Measurements from ENCODE around the gene ZNF639. TPM values are rescaled to one million over a fixed set of nuclear protein-coding genes. Genes with fewer than 3 reads are reported as not detected.

ZNF639 gene
- total RNA-seq, 2 donors from 2014 or later, result 41.1 to 42.0 TPM

GRCh38 chr3:179288845-179289244 lies 34.0 kb upstream of the ZNF639 start:
- Histone ChIP-seq H3K27ac (ENCODE audit: low read depth, low read length) (no peak overlapping the region), H3K4me3 (ENCODE audit: low read length) (no peak overlapping the region), H3K36me3 (ENCODE audit: control insufficient read depth, insufficient read depth, low read length) (no peaks in the 10 kb centered on the region), H3K4me1 (ENCODE audit: control insufficient read depth, insufficient read depth, low read length) (no peaks in the 10 kb centered on the region), H3K27me3 (ENCODE audit: control insufficient read depth, insufficient read depth, low read length, poor library complexity, severe bottlenecking) (no peaks in the 10 kb centered on the region), H3K9me3 (ENCODE audit: control insufficient read depth, low read length) (no peaks in the 10 kb centered on the region), H3K9ac (ENCODE audit: extremely low read depth, low read length, poor library complexity, severe bottlenecking) (no peak overlapping the region)
- 86 to 95% methylated on average over 4 of the region's 4 CpGs for WGBS, 2 experiments (ENCODE audit: insufficient coverage in 1 of 2, insufficient read length in 1 of 2)
- TF ChIP-seq, protein P1, sequence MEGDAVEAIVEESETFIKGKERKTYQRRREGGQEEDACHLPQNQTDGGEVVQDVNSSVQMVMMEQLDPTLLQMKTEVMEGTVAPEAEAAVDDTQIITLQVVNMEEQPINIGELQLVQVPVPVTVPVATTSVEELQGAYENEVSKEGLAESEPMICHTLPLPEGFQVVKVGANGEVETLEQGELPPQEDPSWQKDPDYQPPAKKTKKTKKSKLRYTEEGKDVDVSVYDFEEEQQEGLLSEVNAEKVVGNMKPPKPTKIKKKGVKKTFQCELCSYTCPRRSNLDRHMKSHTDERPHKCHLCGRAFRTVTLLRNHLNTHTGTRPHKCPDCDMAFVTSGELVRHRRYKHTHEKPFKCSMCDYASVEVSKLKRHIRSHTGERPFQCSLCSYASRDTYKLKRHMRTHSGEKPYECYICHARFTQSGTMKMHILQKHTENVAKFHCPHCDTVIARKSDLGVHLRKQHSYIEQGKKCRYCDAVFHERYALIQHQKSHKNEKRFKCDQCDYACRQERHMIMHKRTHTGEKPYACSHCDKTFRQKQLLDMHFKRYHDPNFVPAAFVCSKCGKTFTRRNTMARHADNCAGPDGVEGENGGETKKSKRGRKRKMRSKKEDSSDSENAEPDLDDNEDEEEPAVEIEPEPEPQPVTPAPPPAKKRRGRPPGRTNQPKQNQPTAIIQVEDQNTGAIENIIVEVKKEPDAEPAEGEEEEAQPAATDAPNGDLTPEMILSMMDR (conservative IDR thresholded peaks at IDR 0.05), result no peak
- DNase-seq, result no peak
- Mint-ChIP-seq H3K4me3 (no peak overlapping the region), H3K27me3 (ENCODE audit: insufficient read depth) (no peaks in the 10 kb centered on the region), H3K36me3 (ENCODE audit: low read depth) (peaks cover 4% of the 10 kb centered on the region), H3K27ac (no peak overlapping the region), H3K4me1 (peaks cover 9% of the 10 kb centered on the region), H3K9me3 (peaks cover 13% of the 10 kb centered on the region)

- no peaks in the 10 kb centered on the region for H3K9me3 ChIP-seq (ENCODE audit: control insufficient read depth, low read length)
- no peaks in the 10 kb centered on the region for H3K27me3 Mint-ChIP-seq (ENCODE audit: insufficient read depth)
- H3K4me1 Mint-ChIP-seq, result peaks cover 9% of the 10 kb centered on the region
- H3K9me3 Mint-ChIP-seq, result peaks cover 13% of the 10 kb centered on the region
- H3K27me3 ChIP-seq (ENCODE audit: control insufficient read depth, insufficient read depth, low read length, poor library complexity, severe bottlenecking), result no peaks in the 10 kb centered on the region
- H3K4me1 ChIP-seq (ENCODE audit: control insufficient read depth, insufficient read depth, low read length), result no peaks in the 10 kb centered on the region
- no peak for DNase-seq
- no peak overlapping the region for H3K27ac ChIP-seq (ENCODE audit: low read depth, low read length)
- TF ChIP-seq, protein P1 (conservative IDR thresholded peaks at IDR 0.05), result no peak
- peaks cover 4% of the 10 kb centered on the region for H3K36me3 Mint-ChIP-seq (ENCODE audit: low read depth)
- no peak overlapping the region for H3K27ac Mint-ChIP-seq
- no peak overlapping the region for H3K4me3 ChIP-seq (ENCODE audit: low read length)
- no peak overlapping the region for H3K4me3 Mint-ChIP-seq
- 63 to 77% methylated on average over 2 to 3 of the region's 3 CpGs for WGBS, 2 experiments (ENCODE audit: insufficient coverage in 1 of 2, insufficient read length in 1 of 2)
- no peak overlapping the region for H3K9ac ChIP-seq (ENCODE audit: extremely low read depth, low read length, poor library complexity, severe bottlenecking)
- H3K36me3 ChIP-seq (ENCODE audit: control insufficient read depth, insufficient read depth, low read length), result no peaks in the 10 kb centered on the region
Observed at GRCh38 chr3:179289295-179289694, 33.5 kb upstream of the ZNF639 start.

DNA sequence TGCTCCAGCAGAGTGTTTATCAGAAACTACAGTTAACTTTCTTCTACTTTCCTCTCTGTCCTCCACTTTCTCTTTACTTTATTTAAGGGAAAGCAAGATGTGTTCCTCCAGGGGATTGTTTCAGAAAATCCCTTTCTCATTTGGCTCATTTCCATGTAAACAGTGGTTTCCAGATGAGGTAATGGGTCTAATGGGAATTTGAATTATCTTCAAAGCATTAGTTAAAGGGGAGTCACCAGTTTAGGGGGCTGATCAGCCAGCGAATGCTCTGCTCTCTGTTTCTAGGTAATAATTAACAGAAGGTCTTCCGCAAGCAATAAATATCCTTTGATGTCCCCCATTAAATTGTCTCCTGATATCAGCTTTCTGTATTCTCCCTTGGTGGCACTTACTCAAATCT lies 30.4 kb upstream of the ZNF639 start:
- H3K4me1 ChIP-seq (ENCODE audit: control insufficient read depth, insufficient read depth, low read length), result no peaks in the 10 kb centered on the region
- H3K27ac ChIP-seq (ENCODE audit: low read depth, low read length), result no peak overlapping the region
- Mint-ChIP-seq H3K36me3 (ENCODE audit: low read depth) (peaks cover 4% of the 10 kb centered on the region), H3K9me3 (peaks cover 13% of the 10 kb centered on the region), H3K4me1 (peaks cover 13% of the 10 kb centered on the region), H3K4me3 (no peak overlapping the region), H3K27me3 (ENCODE audit: insufficient read depth) (no peaks in the 10 kb centered on the region), H3K27ac (no peak overlapping the region)
- TF ChIP-seq, protein P1 (conservative IDR thresholded peaks at IDR 0.05), result no peak
- DNase-seq, result no peak
- no peak overlapping the region for H3K9ac ChIP-seq (ENCODE audit: extremely low read depth, low read length, poor library complexity, severe bottlenecking)
- no peaks in the 10 kb centered on the region for H3K27me3 ChIP-seq (ENCODE audit: control insufficient read depth, insufficient read depth, low read length, poor library complexity, severe bottlenecking)
- no peak overlapping the region for H3K4me3 ChIP-seq (ENCODE audit: low read length)
- no peaks in the 10 kb centered on the region for H3K9me3 ChIP-seq (ENCODE audit: control insufficient read depth, low read length)
- no peaks in the 10 kb centered on the region for H3K36me3 ChIP-seq (ENCODE audit: control insufficient read depth, insufficient read depth, low read length)
- 91 to 94% methylated on average over 2 of the region's 2 CpGs for WGBS, 2 experiments (ENCODE audit: insufficient coverage in 1 of 2, insufficient read length in 1 of 2)

Measured in endodermal cell (in vitro differentiated cells).